HFF-Myc (cell line): ENCODE measurements around the gene C16orf74.

Experiments used
- DNase-seq: peaks from one replicate; pipeline ENCODE4 v3.0.0-alpha.2; 2011; ENCODE audit warnings: low read depth; ENCODE audit errors: extremely low read depth
- H3K4me3 ChIP-seq: replicated peaks from 2 replicates; pipeline ENCODE4 v1.5.1; 2011; ENCODE audit warnings: low read depth, mild to moderate bottlenecking, control low read depth, low read length
- CTCF ChIP-seq: IDR thresholded peaks from 2 replicates; pipeline ENCODE4 v1.5.1; 2012; ENCODE audit warnings: mild to moderate bottlenecking, low read depth, low read length, control low read depth; ENCODE audit errors: missing control alignments

The C16orf74 gene

GRCh38 chr16:85659336-85659735 lies 91.6 kb downstream of the C16orf74 start:
- no peak for TF ChIP-seq CTCF
- H3K4me3 ChIP-seq, result no peak overlapping the region
- no peak for DNase-seq

GRCh38 chr16:85658504-85659326 lies 92.2 kb downstream of the C16orf74 start:
- no peak overlapping the region for H3K4me3 ChIP-seq
- TF ChIP-seq CTCF, result no peak
- DNase-seq, result no peak

- TF ChIP-seq CTCF, result no peak
- DNase-seq, result no peak
- H3K4me3 ChIP-seq, result no peak overlapping the region
Observed at GRCh38 chr16:85657996-85658395, 92.9 kb downstream of the C16orf74 start.
